MCF 10A (cell line): ENCODE results near the gene PHACTR3. TPM values are rescaled to one million over a fixed set of nuclear protein-coding genes. Genes with fewer than 3 reads are reported as not detected.

Experiments
- BruUV-seq: library from RNA; stranded (reverse); fragments of 400-500 nt; replicated peaks from 2 replicates; lab custom pipeline; 2021; lab: Mats Ljungman, UMichigan
- CTCF ChIA-PET: fragments of 300-600 bp; sonication (Branson Sonifier 250); formaldehyde crosslinking; extraction: SDS; loops from one replicate; lab custom pipeline; 2021; ENCODE audit warnings: antibody characterized with exemption, inconsistent platforms; lab: Yijun Ruan, JAX
- POLR2A ChIA-PET: fragments of 300-600, 350-650 bp; sonication (Branson Sonifier 250); formaldehyde crosslinking; extraction: SDS; loops from one replicate; lab custom pipeline; 2020; ENCODE audit warnings: antibody characterized with exemption, inconsistent platforms; lab: Yijun Ruan, JAX
- DNase-seq: peaks from one replicate; pipeline ENCODE4 v3.0.0-alpha.2; 2018; ENCODE audit not compliant: unreplicated experiment
- H3K27ac Mint-ChIP-seq: one replicate; pipeline ENCODE4 v1.8.0; 2022; ENCODE audit warnings: mild to moderate bottlenecking, low read depth, mixed read lengths; ENCODE audit not compliant: unreplicated experiment
- H3K27me3 Mint-ChIP-seq: one replicate; pipeline ENCODE4 v1.8.0; 2022; ENCODE audit warnings: mixed read lengths; ENCODE audit not compliant: insufficient read depth, unreplicated experiment
- H3K36me3 Mint-ChIP-seq: one replicate; pipeline ENCODE4 v1.8.0; 2022; ENCODE audit warnings: mild to moderate bottlenecking, moderate library complexity, mixed read lengths; ENCODE audit not compliant: insufficient read depth, unreplicated experiment
- H3K4me1 Mint-ChIP-seq: one replicate; pipeline ENCODE4 v1.8.0; 2022; ENCODE audit warnings: mixed read lengths; ENCODE audit not compliant: insufficient read depth, unreplicated experiment
- H3K4me3 Mint-ChIP-seq: one replicate; pipeline ENCODE4 v1.8.0; 2022; ENCODE audit warnings: mild to moderate bottlenecking, moderate library complexity, mixed read lengths; ENCODE audit not compliant: unreplicated experiment
- H3K9me3 Mint-ChIP-seq: one replicate; pipeline ENCODE4 v1.8.0; 2022; ENCODE audit warnings: mixed read lengths; ENCODE audit not compliant: unreplicated experiment
- intact Hi-C: fragments of 100-400 bp; cut with micrococcal nuclease; formaldehyde crosslinking; loops from 2 replicates; pipeline ENCODE4 v1.14.1; 2022
- total RNA-seq: library from RNA; stranded (reverse); gene quantifications from 2 replicates; pipeline ENCODE4 v1.2.3, GENCODE V29; 2022
- TF ChIP-seq, protein P1 (sequence below): fragments of 200-600 bp; IDR thresholded peaks from one replicate; pipeline ENCODE4 v1.8.0; 2022; ENCODE audit warnings: antibody characterized with exemption, mild to moderate bottlenecking; ENCODE audit not compliant: unreplicated experiment

The PHACTR3 gene
- total RNA-seq, 1 experiment from 2014 or later: 22.8 TPM

DNA sequence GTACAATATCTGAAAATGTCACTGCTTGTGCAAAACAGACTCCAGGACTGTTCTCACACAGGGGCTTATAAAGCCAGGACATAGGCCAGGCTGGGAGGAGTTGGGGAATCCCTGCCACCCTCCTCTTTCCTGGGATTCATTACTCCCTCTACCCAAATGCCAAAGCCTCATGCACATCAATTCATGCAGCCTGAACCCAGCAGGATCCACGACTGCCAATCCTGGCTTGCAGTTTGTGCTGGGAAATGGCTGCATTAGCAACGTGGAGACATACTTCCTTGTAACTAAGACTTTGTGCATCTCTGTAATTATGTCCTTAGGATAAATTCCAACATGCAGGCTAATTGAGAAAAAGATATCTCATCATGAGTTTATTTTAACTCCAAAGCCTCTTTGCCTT is 185.3 kb downstream of the PHACTR3 start:
- ChIA-PET POLR2A (interaction anchor here (0.8 kb wide), 1 partner anchor 151 kb away, joined by 3 read pairs; the partner anchor contains the start of genes FAM217B and PPP1R3D), CTCF (interaction anchor here (0.8 to 14.6 kb wide), 4 partner anchors 8 to 53 kb away, joined by 3 to 929 read pairs (median 91); no protein-coding TSS in a partner anchor)
- no peaks in the 10 kb centered on the region for H3K9me3 Mint-ChIP-seq
- no peak overlapping the region for H3K4me3 Mint-ChIP-seq
- BruUV-seq: no TSS peak
- intact Hi-C loops: no loop called here
- no peaks in the 10 kb centered on the region for H3K36me3 Mint-ChIP-seq
- peaks cover 33% of the 10 kb centered on the region for H3K4me1 Mint-ChIP-seq
- DNase-seq: no peak
- H3K27ac Mint-ChIP-seq: no peak overlapping the region
- no peaks in the 10 kb centered on the region for H3K27me3 Mint-ChIP-seq
- TF ChIP-seq, protein P1, sequence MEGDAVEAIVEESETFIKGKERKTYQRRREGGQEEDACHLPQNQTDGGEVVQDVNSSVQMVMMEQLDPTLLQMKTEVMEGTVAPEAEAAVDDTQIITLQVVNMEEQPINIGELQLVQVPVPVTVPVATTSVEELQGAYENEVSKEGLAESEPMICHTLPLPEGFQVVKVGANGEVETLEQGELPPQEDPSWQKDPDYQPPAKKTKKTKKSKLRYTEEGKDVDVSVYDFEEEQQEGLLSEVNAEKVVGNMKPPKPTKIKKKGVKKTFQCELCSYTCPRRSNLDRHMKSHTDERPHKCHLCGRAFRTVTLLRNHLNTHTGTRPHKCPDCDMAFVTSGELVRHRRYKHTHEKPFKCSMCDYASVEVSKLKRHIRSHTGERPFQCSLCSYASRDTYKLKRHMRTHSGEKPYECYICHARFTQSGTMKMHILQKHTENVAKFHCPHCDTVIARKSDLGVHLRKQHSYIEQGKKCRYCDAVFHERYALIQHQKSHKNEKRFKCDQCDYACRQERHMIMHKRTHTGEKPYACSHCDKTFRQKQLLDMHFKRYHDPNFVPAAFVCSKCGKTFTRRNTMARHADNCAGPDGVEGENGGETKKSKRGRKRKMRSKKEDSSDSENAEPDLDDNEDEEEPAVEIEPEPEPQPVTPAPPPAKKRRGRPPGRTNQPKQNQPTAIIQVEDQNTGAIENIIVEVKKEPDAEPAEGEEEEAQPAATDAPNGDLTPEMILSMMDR: no peak

- TF ChIP-seq, protein P1: no peak
- Mint-ChIP-seq H3K27ac (no peak overlapping the region), H3K4me3 (no peak overlapping the region), H3K36me3 (no peaks in the 10 kb centered on the region), H3K9me3 (no peaks in the 10 kb centered on the region), H3K4me1 (peaks cover 33% of the 10 kb centered on the region), H3K27me3 (no peaks in the 10 kb centered on the region)
- CTCF ChIA-PET: interaction anchor here (0.6 to 14.6 kb wide), 6 partner anchors 8 to 144 kb away, joined by 3 to 929 read pairs (median 4); no protein-coding TSS in a partner anchor
- no peak for DNase-seq
- POLR2A ChIA-PET: interaction anchor here (0.9 to 1.1 kb wide), 3 partner anchors 30 to 59 kb away, joined by 3 to 4 read pairs (median 3); no protein-coding TSS in a partner anchor
- no TSS peak for BruUV-seq
- intact Hi-C loops: no loop called here
Measured at GRCh38 chr20:59790346-59790745, 186.0 kb downstream of the PHACTR3 start.

DNA sequence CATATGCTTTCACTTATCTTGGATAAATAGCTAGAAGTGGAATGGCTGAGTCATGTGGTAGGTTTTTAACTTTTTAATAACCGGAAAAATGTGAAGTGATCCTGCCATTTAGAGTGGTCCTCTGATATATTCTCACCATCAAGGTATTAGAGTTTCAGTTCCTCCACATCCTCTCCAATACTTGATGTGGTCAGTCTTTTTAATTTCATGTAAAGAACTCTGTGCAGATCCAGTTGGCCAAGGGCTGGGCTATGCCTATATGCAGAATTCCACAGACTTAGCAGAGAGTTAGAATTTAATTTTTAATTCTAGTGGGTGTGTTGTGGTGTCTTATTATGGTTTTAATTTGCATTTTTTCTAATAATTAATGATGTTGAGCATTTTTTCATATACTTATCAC is 188.0 kb downstream of the PHACTR3 start:
- H3K4me1 Mint-ChIP-seq: peaks cover 24% of the 10 kb centered on the region
- H3K27ac Mint-ChIP-seq: no peak overlapping the region
- ChIA-PET CTCF (interaction anchor here (1.3 to 14.6 kb wide), 4 partner anchors 10 to 221 kb away, joined by 4 to 929 read pairs (median 32); no protein-coding TSS in a partner anchor), POLR2A (no interaction called here)
- H3K27me3 Mint-ChIP-seq: no peaks in the 10 kb centered on the region
- H3K9me3 Mint-ChIP-seq: peaks cover 16% of the 10 kb centered on the region
- intact Hi-C loops: no loop called here
- TF ChIP-seq, protein P1: no peak
- no peak overlapping the region for H3K4me3 Mint-ChIP-seq
- H3K36me3 Mint-ChIP-seq: no peaks in the 10 kb centered on the region
- BruUV-seq: no TSS peak
- DNase-seq: no peak

DNA sequence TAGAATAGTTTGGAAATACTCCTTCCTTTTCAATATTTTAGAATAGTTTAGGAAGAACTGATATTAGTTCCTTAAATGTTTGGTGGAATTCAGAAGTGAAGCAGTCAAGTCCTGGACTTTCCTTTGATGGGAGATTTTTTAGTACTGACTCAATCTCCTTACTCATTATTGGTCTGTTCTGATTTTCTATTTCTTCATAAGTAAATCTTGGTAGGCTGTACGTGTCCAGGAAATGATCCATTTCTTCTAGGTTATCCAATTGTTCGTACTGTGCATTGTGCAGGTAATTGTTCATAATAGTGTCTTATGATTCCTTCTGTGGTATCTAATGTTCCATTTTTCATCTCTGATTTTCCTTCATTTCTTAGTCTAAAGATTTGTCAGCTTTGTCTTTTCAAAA is 190.2 kb downstream of the PHACTR3 start:
- BruUV-seq: no TSS peak
- POLR2A ChIA-PET: interaction anchor here (1.4 kb wide), 1 partner anchor 32 kb away, joined by 3 read pairs; no protein-coding TSS in a partner anchor
- Mint-ChIP-seq H3K27me3 (no peaks in the 10 kb centered on the region), H3K4me1 (peaks cover 18% of the 10 kb centered on the region), H3K27ac (no peak overlapping the region), H3K9me3 (peaks cover 26% of the 10 kb centered on the region), H3K36me3 (no peaks in the 10 kb centered on the region), H3K4me3 (no peak overlapping the region)
- no peak for DNase-seq
- intact Hi-C loops: no loop called here
- TF ChIP-seq, protein P1: no peak
- CTCF ChIA-PET: no interaction called here
